OCI-LY7 (cell line): Measurements from ENCODE around the gene RORC.
"Not testable (repeated sequence)": the region's sequence is repeated elsewhere in the genome, so short reads cannot be mapped to it uniquely, and the experiment has no call there.

ENCODE experiments used
- CTCF ChIP-seq: fragments of 200-600 bp; sonication (generic); conservative IDR thresholded peaks from 2 replicates; pipeline ENCODE4 v1.5.1; 2014; ENCODE audit warnings: mild to moderate bottlenecking, antibody characterized with exemption, low read length, moderate library complexity, mixed read lengths
- EZH2phosphoT487 ChIP-seq: fragments of 200-600 bp; sonication (generic); IDR thresholded peaks from 2 replicates; pipeline ENCODE4 v1.6.1; 2018; ENCODE audit warnings: low read depth, borderline replicate concordance, mild to moderate bottlenecking, mixed run types, antibody characterized with exemption, low read length, moderate library complexity, mixed read lengths

GRCh38 chr1:151780736-151781135 lies 50.9 kb downstream of the RORC start:
- not testable (repeated sequence) for TF ChIP-seq CTCF, EZH2phosphoT487
